Measurements from ENCODE around the gene FAM53A.

GRCh38 chr4:1641671-1642070 is 42.4 kb downstream of the FAM53A start:
- TF ChIP-seq CTCF (conservative IDR thresholded peaks at IDR 0.05) = no peak
- TF ChIP-seq ZFX (IDR thresholded peaks at IDR 0.05) = no peak
